Mucosa of stomach (tissue), 1 donor: ENCODE results near the gene DAP.

Experiments
- H3K27me3 ChIP-seq: one replicate; pipeline ENCODE4 v1.7.0; 2013; ENCODE audit warnings: mild to moderate bottlenecking, low read length; ENCODE audit not compliant: control insufficient read depth, insufficient read depth
- H3K36me3 ChIP-seq: one replicate; pipeline ENCODE4 v1.7.0; 2013; ENCODE audit warnings: low read length; ENCODE audit not compliant: control insufficient read depth, insufficient read depth
- H3K4me1 ChIP-seq: one replicate; pipeline ENCODE4 v1.7.0; 2013; ENCODE audit warnings: mild to moderate bottlenecking, low read length; ENCODE audit not compliant: control insufficient read depth, insufficient read depth
- H3K4me3 ChIP-seq: one replicate; pipeline ENCODE4 v1.7.0; 2013; ENCODE audit warnings: low read length
- H3K9ac ChIP-seq: one replicate; pipeline ENCODE4 v1.7.0; 2013; ENCODE audit warnings: mild to moderate bottlenecking, low read length, moderate library complexity
- H3K9me3 ChIP-seq: one replicate; pipeline ENCODE4 v1.7.0; 2013; ENCODE audit warnings: mild to moderate bottlenecking, low read length, moderate library complexity; ENCODE audit not compliant: control insufficient read depth
- donor health status: Pancreatic carcinoma.

DAP gene

GRCh38 chr5:10712574-10713366, 48.3 kb downstream of the DAP start:
- H3K9ac ChIP-seq: no peak overlapping the region
- H3K4me3 ChIP-seq: no peak overlapping the region
- peaks cover 17% of the 10 kb centered on the region for H3K4me1 ChIP-seq
- H3K27me3 ChIP-seq: no peaks in the 10 kb centered on the region
- H3K36me3 ChIP-seq: no peaks in the 10 kb centered on the region
- H3K9me3 ChIP-seq: no peaks in the 10 kb centered on the region

- H3K4me1 ChIP-seq: peaks cover 17% of the 10 kb centered on the region
- no peaks in the 10 kb centered on the region for H3K36me3 ChIP-seq
- H3K27me3 ChIP-seq: no peaks in the 10 kb centered on the region
- H3K9ac ChIP-seq: no peak overlapping the region
- H3K4me3 ChIP-seq: no peak overlapping the region
- no peaks in the 10 kb centered on the region for H3K9me3 ChIP-seq
Observed at GRCh38 chr5:10711562-10711961, 49.5 kb downstream of the DAP start.

- no peak overlapping the region for H3K9ac ChIP-seq
- H3K4me1 ChIP-seq: peaks cover 17% of the 10 kb centered on the region
- H3K9me3 ChIP-seq: no peaks in the 10 kb centered on the region
- H3K27me3 ChIP-seq: no peaks in the 10 kb centered on the region
- no peak overlapping the region for H3K4me3 ChIP-seq
- no peaks in the 10 kb centered on the region for H3K36me3 ChIP-seq
Observed at GRCh38 chr5:10710513-10711128, 50.4 kb downstream of the DAP start.

GRCh38 chr5:10709933-10710332, 51.1 kb downstream of the DAP start:
- peaks cover 16% of the 10 kb centered on the region for H3K4me1 ChIP-seq
- no peak overlapping the region for H3K9ac ChIP-seq
- H3K9me3 ChIP-seq: no peaks in the 10 kb centered on the region
- H3K27me3 ChIP-seq: no peaks in the 10 kb centered on the region
- H3K36me3 ChIP-seq: no peaks in the 10 kb centered on the region
- H3K4me3 ChIP-seq: no peak overlapping the region

- H3K4me1 ChIP-seq: peaks cover 19% of the 10 kb centered on the region
- H3K9me3 ChIP-seq: no peaks in the 10 kb centered on the region
- no peak overlapping the region for H3K4me3 ChIP-seq
- no peak overlapping the region for H3K9ac ChIP-seq
- H3K27me3 ChIP-seq: no peaks in the 10 kb centered on the region
- no peaks in the 10 kb centered on the region for H3K36me3 ChIP-seq
Observed at GRCh38 chr5:10709409-10709808, 51.6 kb downstream of the DAP start.

GRCh38 chr5:10708189-10708944, 52.7 kb downstream of the DAP start:
- no peaks in the 10 kb centered on the region for H3K36me3 ChIP-seq
- peaks cover 25% of the 10 kb centered on the region for H3K4me1 ChIP-seq
- H3K4me3 ChIP-seq: no peak overlapping the region
- no peaks in the 10 kb centered on the region for H3K9me3 ChIP-seq
- H3K27me3 ChIP-seq: no peaks in the 10 kb centered on the region
- no peak overlapping the region for H3K9ac ChIP-seq

- Histone ChIP-seq H3K36me3 (no peaks in the 10 kb centered on the region), H3K4me1 (peaks cover 26% of the 10 kb centered on the region), H3K4me3 (no peak overlapping the region), H3K9me3 (no peaks in the 10 kb centered on the region), H3K27me3 (no peaks in the 10 kb centered on the region), H3K9ac (no peak overlapping the region)
Observed at GRCh38 chr5:10707198-10708142, 53.6 kb downstream of the DAP start.

- Histone ChIP-seq H3K9me3 (no peaks in the 10 kb centered on the region), H3K4me1 (peaks cover 36% of the 10 kb centered on the region), H3K4me3 (no peak overlapping the region), H3K36me3 (no peaks in the 10 kb centered on the region), H3K9ac (no peak overlapping the region), H3K27me3 (no peaks in the 10 kb centered on the region)
Observed at GRCh38 chr5:10706326-10706725, 54.7 kb downstream of the DAP start.

- Histone ChIP-seq H3K36me3 (no peaks in the 10 kb centered on the region), H3K9ac (no peak overlapping the region), H3K27me3 (no peaks in the 10 kb centered on the region), H3K4me1 (peaks cover 36% of the 10 kb centered on the region), H3K4me3 (no peak overlapping the region), H3K9me3 (no peaks in the 10 kb centered on the region)
Observed at GRCh38 chr5:10705747-10706146, 55.3 kb downstream of the DAP start.

GRCh38 chr5:10704949-10705621, 55.9 kb downstream of the DAP start:
- H3K36me3 ChIP-seq: no peaks in the 10 kb centered on the region
- no peaks in the 10 kb centered on the region for H3K9me3 ChIP-seq
- no peak overlapping the region for H3K9ac ChIP-seq
- H3K4me3 ChIP-seq: no peak overlapping the region
- H3K4me1 ChIP-seq: peaks cover 36% of the 10 kb centered on the region
- H3K27me3 ChIP-seq: no peaks in the 10 kb centered on the region

- H3K4me1 ChIP-seq: peaks cover 36% of the 10 kb centered on the region
- H3K9me3 ChIP-seq: no peaks in the 10 kb centered on the region
- H3K36me3 ChIP-seq: no peaks in the 10 kb centered on the region
- no peak overlapping the region for H3K9ac ChIP-seq
- no peak overlapping the region for H3K4me3 ChIP-seq
- no peaks in the 10 kb centered on the region for H3K27me3 ChIP-seq
Observed at GRCh38 chr5:10703676-10704075, 57.4 kb downstream of the DAP start.
